CD4-positive, alpha-beta T cell treated with Interleukin-17A for 1 hour (primary cell): ENCODE results near the gene KATNB1.
"Not testable (repeated sequence)": the region's sequence is repeated elsewhere in the genome, so short reads cannot be mapped to it uniquely, and the experiment has no call there.

Source experiments
- DNase-seq: peaks from one replicate; pipeline ENCODE4 v3.0.0-alpha.2; 2020

The KATNB1 gene

DNA sequence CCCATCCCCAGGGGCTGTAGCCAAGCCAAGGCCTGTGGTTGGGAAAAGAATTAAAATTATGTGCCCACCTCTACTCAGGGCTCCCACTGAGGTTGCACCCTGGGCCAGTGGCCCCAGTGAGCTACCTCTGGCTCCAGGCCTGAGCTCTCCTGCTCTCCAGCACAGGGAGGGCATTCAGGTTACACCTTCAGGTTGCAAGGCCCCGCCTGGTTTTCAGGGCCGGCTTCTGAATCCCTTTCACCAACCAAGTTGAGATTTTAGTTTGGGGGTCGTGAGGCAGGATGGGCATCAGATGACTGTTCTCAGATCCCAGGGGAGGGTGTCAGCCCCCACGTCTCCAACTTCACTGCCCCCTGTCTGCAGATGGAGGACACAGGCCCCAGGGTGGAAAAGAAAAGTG is 8.0 kb upstream of the KATNB1 start:
- DNase-seq = no peak

DNA sequence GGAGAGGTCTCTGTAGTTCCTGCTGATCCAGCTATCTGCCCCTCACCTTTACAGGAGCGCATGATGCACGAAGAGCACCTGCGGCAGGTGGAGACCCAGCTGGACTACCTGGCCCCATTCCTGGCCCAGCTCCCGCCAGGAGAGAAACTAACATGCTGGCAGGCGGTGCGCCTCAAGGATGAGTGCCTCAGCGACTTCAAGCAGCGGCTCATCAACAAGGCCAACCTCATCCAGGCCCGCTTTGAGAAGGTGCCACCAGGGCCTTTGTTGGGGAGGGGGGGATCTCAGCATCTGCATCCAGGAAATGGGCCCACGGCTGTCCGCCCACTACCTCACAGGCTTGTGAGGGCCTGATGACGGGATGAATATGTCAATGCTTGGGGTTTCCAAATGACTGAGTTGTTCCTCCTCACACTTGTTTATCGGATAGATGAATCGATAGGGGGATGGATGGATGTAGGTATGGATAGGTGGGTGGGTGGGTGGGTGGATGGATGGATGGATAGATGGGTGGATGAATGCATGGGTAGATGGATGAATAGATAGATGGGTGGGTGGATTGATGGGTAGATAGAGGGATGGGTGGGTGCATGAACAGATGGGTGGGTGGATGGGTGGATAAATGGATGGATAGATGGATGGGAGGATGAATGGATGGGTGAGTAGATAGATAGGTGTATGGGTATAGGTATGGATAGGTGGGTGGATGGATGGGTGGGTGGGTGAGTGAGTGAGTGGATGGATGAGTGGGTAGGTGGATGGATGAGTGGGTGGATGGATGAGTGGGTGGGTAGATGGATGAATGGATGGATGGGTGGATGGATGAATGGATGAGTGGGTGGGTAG is 7.0 kb upstream of the KATNB1 start:
- no peak for DNase-seq

DNA sequence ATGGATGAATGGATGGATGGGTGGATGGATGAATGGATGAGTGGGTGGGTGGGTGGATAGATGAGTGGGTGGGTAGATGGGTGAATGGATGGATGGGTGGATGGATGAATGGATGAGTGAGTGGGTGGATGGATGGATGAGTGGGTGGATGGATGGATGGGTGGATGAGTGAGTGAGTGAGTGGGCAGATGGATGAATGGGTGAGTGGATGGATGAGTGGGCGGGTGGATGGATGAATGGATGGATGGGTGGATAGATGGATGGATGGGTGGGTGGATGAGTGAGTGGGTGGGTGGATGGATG is 6.4 kb upstream of the KATNB1 start:
- no peak for DNase-seq

DNA sequence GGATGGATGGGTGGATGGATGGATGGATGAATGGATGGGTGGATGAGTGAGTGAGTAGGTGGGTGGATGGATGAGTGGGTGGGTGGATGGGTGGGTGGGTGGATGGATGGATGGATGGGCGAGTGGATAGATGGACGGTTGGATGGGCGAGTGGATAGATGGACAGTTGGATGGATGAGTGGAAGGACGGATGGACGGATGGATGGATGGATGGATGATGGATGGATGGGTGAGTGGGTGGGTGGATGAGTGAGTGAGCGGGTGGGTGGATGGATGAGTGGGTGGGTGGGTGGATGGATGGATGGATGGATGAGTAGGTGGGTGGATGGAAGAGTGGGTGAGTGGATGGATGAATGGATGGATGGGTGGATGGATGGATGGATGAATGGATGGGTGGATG is 5.7 kb upstream of the KATNB1 start:
- DNase-seq = not testable (repeated sequence)

DNA sequence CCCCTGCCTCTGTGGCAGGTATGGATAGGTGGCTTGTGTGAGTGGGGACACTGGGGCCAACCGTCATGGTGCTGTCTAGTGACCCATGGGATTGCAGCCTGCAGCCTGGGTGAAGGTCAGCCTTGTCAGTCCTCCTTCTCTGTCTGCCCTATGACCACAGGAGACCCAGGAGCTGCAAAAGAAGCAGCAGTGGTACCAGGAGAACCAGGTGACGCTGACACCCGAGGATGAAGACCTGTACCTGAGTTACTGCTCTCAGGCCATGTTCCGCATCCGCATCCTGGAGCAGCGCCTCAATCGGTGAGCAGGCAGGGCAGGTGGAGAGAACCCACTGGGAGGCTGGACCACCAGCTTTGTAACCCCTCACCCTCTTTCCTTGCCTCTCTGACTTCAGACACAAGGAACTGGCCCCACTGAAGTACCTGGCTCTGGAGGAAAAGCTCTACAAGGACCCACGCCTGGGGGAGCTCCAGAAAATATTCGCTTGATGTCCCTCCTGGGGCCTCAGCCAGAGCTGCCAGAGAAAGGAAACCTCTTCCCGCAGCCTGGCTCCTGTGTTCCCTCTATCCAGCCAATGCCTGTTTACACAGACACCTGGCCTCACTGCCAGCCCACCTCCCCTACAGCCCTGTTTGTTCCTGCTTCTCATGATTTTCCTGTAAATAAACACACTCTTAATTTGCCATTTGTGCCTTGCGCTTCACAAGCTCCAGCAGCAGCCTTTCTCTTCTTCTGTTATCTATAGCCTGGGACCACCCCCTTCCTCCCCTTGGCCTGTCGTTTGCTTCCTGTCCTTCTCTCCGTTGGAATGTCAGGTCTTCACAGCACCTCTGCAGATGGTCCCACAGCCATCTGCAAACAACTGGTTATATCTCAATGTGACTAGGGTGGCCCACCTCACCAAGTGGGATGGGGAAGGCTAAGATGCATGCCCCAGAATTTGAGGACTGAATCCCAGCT is 4.5 kb upstream of the KATNB1 start:
- DNase-seq = no peak

DNA sequence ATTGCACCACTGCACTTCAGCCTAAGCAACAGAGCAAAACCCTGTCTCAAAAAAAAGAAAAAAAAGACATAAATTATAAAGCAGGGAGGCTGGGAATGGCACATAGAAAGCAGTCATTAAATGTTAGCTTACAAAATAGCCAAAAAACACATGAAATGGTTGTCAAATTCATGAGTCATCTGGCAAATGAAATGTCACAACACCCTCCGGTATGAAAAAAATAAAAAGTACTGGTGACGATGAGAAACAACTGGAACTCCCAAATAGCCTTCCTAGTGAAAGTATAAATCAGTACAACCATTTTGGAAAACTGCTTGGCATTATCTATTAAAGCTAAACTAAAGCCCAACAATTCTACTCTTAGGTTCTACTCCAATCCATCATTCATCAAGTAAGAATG is 3.5 kb upstream of the KATNB1 start:
- DNase-seq = no peak

DNA sequence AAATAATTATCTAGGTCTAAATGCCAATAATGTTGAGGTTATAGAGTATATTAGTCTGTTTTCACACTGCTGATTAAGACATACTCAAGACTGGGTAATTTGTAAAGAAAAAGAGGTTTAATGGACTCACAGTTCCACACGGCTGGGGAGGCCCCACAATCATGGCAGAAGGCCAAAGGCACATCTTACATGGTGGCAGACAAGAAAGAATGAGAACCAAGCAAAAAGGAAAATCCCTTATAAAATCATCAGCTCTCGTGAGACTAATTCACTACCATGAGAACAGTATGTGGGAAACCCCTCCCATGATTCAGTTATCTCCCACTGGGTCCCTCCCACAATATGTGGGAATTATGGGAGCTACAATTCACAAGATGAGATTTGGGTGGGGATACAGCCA is 2.9 kb upstream of the KATNB1 start:
- DNase-seq = no peak

DNA sequence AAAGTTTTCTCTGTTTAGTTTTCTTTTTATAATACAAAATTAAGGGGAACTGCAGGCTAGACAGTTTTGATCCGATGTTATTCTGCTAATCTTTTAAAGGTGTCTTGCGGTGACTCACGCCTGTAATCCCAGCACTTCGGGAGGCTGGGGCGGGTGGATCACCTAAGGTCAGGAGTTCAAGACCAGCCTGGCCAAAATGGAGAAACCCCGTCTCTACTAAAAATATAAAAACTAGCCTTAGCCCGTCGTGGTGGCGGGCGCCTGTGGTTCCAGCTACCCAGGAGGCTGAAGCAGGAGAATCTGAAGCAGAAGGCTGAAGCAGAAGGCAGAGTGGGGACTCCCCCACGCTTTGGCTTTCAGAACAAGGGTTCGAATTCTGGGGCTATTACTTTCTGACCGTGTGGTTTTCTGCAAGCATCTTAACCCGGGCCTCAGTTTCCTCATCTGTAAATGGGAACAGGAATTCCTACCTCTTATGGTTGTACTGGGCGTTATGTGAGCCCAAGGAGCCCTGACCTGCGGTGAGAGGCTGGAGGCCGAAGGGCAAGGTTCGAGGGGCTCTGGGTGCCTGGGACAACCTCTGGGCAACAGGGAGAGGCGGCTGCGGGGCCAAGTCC is 1.2 kb upstream of the KATNB1 start:
- DNase-seq = no peak

DNA sequence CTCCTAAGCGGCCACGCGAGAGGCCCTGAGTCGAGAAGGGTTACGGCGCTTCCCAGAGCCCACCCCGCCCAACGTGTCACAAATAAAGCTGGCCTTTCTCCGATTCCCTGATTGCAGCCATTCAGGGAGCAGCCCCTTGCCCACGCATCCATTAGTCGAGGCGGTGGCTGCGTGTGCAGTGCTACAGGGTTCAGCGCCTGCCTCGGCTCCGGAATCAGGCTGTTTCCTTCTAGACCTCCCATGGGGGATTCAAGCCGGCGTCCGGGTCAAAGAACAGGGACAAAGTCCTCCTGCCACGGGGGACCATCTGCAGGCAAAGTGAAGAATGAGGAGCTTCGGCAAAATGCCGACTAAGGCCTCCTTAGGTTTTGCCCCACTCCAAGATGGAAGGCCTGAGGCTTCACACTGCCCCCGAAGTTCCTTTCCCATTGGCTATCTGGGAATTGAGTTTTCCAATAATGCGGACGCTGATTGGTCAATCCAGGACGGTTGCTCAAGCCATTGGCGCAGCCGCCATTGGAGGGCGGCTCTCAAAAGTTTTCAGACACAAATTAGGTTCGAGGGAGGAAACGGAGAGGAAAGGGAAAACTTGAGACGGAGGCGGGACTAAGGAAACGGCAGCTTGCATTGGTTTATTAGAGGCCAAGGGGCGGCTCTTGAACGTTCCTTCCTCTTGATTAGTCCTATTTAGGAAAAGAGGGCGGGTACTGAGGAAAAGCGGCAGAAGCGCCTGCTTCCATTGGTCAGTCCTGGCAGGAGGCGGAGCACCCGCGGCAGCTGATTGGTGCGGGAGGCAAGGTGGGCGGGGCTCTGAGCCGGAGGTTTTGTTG is 430 bp upstream of the KATNB1 start:
- DNase-seq = peak; percentile 100

DNA sequence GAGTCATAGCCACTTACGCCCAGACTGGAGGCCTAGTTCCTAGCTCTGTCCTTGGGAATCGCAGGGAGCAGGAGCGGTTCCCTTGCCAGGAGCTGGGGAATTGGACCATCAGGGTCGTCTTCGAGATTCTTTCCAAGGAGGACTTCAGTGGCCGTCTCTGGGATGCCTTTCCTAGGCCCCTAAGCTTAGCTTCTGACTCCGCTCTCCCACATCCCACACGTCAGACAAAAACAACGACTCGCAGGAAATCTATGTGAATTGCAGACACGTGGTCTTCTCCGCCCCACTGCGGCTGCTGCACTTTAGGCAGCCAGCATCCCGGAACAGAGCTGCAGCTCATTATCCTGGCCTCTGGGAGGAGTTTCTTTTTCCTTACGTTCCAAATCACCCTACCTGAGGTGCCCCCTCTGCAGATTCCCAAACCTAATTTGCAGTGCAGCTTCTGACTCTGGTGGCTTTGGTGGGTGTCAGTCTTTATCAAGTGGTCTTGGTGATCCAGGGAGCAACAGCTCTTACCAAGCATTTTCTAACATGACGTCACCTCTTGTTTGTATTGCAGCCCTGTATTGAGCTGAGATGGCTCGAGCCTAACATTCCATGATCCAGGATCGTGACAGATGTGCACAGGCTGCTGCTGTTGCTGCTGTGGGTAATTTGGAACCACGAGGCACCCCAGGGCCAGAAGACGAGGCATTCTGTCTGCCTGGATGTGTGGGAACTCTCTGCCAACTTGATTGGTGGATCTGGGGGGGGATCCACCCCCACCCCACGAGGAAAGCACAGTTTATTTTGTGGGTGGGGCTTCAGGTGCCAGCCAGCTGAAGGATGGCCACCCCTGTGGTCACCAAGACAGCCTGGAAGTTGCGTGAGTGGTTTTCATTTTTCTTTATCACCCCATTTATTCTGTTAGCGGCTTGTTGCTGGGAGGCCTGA is 1.1 kb downstream of the KATNB1 start:
- DNase-seq = peak; percentile 57

DNA sequence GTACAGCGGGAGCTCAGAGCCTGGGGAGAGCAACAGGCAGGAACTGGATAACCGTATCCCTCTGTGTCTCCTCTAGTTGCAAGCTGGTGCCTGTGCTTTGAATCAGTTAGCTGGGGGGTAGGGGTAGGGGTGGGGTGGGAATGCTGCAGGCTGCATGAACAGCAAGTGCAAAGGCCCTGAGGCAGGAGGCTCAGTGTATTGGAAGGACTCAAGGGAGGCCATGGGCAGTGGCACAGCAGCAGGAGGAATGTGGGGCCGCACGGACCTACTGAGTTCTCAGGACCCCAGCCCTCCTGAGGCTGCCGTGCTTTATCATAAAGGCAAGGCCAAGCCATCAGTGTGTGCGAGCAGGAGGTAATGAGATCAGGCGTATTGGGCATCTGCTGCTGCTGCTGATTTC is 3.3 kb downstream of the KATNB1 start:
- no peak for DNase-seq

DNA sequence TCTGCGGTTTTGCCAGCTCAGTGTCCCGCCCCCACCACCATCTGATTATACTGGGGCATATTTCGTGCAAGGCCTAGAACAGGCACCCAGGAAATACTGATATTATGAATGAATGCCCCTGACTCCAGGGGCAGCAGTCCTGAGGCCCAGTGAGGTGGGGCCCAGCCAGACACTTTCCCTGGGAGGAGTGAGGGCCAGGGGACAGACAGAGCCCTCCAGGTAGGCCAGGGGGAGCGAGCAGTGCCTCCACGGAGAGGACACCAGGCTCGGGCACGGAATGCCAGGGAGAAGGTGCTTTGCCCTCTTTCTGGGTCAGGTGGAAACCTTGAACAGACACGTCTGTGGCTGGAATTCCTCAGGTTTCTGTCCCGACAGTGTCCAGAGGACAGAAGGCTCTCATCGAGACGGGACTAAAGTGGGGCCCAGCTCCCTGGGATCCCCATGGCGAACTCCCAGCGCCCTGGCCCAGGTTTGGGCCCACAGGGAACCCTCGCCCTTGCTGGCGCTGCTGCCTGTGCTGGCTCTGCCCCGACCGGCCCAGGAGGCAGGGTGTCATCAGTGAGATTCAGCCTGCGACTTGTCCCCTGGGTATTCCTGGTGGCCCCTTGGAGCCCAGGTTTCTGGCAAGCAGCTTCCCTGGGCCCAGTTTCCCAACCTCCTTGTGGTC is 4.3 kb downstream of the KATNB1 start:
- DNase-seq = no peak

DNA sequence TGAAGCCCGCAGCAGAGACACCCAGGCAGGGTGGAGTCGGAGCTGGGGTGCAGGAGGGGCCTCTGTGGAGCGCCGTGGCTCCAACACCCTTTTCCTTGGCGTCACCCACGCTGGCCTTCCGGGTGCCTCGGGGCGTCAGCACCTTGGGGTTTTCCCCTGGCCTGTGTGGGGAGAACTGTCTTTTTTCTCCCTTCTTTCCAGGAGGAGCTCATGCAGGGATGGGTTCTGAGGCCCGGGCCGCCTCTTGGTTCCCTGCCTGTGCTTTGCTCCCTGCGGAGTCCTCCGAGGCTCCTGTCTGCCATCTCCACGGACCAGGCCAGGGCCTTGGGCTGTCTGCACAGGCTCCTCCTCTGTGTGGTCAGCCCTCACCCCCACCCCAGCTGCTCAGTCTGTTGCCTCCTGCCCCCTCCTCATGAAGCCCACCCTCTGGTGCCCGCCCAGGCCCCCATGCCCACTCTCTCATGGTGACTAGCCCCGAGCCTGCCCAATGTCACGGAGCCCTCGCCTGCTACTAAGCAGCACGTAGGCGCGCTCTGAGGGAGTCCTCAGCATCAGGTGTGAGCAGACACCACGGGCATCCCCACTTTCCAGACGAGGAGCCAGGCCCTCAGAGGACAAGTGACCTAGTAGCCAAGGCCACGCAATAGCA is 5.0 kb downstream of the KATNB1 start:
- DNase-seq = no peak

DNA sequence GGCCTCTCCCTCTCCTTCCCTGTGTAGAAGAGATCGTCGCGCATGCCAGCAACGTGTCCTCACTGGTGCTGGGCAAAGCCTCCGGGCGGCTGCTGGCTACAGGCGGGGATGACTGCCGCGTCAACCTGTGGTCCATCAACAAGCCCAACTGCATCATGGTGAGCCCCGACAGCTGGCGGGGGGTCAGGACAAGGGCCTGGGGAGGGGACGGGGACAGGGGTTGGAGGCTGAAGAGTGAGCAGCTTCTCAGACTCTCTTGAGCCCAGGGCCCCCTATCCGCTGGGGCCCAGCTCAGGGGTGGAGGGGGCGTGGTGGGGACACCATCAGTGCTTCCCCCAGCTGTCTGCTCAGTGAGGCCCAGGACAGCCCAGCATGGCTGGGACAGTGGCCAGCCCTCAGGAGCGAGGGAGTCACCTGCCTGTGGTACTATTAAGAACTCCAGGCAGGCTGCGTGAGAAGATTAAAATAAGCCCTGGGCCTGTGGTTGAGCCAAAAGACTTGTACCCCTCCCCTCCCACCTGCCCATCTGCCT is 6.2 kb downstream of the KATNB1 start:
- DNase-seq = no peak

DNA sequence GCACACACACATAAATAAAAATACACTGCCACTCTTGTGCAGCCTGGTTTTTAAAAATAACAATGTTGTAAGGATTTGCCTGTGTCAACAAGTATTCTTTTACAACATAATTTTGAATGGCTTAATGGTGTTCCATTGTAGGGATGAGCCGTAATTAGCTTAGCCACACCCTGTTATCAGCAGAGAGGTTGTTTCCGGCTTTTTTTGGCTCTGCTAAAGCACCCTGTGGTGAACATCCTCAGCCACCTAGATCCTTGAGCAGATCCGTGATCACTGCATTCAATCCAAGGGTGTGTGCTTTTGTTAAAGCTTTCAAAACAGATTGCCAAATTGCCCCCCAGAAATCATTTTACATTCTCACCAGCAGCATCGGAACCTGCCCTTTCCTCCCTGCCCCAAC is 7.0 kb downstream of the KATNB1 start:
- no peak for DNase-seq

DNA sequence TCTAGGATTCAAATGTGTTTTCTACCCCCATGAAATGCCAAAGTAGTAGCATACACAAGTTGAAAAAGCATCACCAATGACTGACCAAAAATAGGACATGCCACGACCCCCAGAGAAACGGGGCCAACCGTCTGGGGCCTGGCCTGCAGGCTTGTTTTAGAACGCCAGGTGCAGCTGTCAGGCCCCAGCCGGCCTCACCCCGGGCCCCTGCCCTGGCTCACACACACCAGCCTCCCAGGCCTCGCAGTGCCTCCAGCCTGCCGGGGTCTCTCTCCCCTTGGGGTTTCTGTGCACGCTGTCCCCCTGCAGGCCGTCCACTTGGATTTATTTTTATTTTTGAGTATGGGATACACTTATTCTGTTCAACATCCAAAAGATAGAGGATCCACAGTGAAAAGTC is 7.9 kb downstream of the KATNB1 start:
- no peak for DNase-seq

DNA sequence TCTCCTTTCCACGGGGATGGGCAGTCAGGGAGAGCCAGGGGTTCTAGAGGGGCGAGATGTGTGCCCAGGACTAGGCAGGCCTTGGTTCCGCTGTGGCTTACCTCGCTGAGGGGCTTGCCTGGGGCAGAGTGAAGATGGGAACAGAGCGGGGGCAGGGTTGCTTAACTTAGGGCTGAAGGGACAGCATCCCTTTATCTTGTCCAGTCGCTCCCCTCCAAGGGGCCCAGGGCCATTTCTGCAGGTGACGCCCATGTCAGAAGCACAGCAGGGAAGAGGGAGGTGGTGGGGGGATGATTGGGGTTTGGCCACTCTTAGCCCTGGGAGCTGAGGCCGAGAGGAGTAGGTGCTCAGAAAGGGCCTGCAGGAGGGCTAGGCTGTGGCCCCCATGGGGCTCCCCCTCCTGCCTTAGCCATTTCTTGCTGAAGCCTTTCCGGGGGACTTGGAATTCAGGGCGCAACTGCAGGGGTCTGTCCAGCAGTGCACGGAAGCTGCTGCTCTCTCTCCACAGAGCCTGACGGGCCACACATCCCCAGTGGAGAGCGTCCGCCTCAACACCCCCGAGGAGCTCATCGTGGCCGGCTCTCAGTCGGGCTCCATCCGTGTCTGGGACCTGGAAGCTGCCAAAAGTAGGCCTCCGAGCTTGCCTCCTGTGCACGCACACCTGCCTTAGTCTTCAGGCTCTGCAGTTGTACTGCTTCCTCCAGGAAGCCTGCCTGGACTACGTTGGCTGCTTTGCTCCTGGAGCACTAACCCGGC is 8.5 kb downstream of the KATNB1 start:
- no peak for DNase-seq

DNA sequence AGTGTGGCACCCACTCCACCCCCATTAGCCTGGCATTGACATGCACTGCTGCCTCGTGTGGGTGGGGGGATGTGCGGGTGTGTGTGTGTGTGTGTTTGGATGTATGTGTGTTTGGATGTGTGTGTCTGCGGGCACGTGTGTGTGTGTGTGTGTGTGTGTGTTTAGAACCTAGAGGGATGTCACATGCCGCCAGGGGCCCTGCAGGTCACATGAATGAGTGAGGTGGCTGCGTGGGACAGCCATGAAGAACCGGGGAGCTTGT is 9.0 kb downstream of the KATNB1 start:
- DNase-seq = no peak

DNA sequence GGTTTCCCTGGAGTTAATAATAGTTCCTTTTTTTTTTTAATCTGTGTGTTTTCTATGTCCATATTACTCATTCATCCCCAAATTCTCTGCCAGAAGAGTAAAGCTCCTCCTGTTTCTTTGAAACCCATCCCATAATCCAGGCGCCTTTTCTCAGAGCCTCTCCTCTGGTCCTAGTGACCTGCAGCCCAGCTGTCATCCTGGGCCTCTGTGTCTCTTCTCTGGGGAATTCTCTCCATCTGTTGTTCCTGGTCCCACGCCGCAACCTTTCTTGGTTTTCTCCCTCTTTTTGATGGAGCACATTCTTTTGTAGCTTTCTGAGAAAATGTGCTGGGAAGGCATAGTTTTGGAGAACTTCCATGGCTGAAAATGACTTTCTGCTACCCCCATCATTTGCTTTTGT is 10.2 kb downstream of the KATNB1 start:
- DNase-seq = no peak

DNA sequence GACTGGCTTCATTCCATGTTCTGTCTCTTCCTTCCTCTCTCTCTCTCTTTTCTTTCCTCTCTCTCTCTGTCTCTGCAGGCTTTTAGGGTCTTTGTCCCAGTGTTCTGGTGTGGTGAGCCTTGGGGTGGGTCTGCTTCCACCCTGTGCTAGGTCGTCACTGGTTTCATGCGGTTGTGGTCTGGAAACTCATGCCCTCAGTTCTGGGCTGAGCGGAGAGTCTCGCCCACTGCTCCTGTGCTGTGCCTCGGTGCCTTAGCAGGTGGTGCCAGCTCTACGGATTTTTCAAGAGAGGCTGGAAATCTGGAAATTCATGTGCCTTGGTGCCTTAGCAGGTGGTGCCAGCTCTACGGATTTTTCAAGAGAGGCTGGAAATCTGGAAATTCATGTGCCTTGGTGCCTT is 10.7 kb downstream of the KATNB1 start:
- not testable (repeated sequence) for DNase-seq
